K562 (cell line): ENCODE results near the gene FILIP1.

Source experiments
- CEBPG ChIP-seq, 3 experiments: fragments of 200-800 bp in 1 of 3; sonication (Bioruptor generic) in 1 of 3; sonication (generic) in 1 of 3; formaldehyde crosslinking in 1 of 3; IDR thresholded peaks in 2 of 3; conservative IDR thresholded peaks in 1 of 3; 2 replicates each; pipeline versions ENCODE4 v1.6.1 to v1.8.0; 2016 to 2022; ENCODE audit warnings: missing compliant biosample characterization in 2 of 3, missing genetic modification characterization in 2 of 3, mild to moderate bottlenecking in 1 of 3, missing genetic modification reagents in 1 of 3
- CTCF ChIP-seq, 3 experiments: IDR thresholded peaks in 2 of 3; conservative IDR thresholded peaks in 1 of 3; 2 replicates each; pipeline ENCODE4 v1.5.1; 2011 to 2012; ENCODE audit warnings: low read length in 3 of 3, mild to moderate bottlenecking in 3 of 3, control low read depth in 2 of 3, improper control_type of control experiment in 1 of 3, inconsistent platforms in 1 of 3, low read depth in 1 of 3, mixed read lengths in 1 of 3, moderate library complexity in 1 of 3; ENCODE audit not compliant: insufficient read depth in 2 of 3
- MAFG ChIP-seq: fragments of 450-650 bp; conservative IDR thresholded peaks from 2 replicates; pipeline ENCODE4 v1.6.1; 2016; ENCODE audit warnings: missing genetic modification characterization, missing compliant biosample characterization
- MAX ChIP-seq: sonication (generic); formaldehyde crosslinking; IDR thresholded peaks from 2 replicates; pipeline ENCODE4 v1.9.0; 2022; ENCODE audit warnings: mild to moderate bottlenecking, missing genetic modification reagents
- POLR2B ChIP-seq: fragments of 450-650 bp; IDR thresholded peaks from 2 replicates; pipeline ENCODE4 v1.6.1; 2018; ENCODE audit warnings: low read depth; ENCODE audit not compliant: partially characterized antibody
- POLR3A ChIP-seq: IDR thresholded peaks from 2 replicates; pipeline ENCODE4 v1.6.1; 2011; ENCODE audit warnings: borderline replicate concordance, mild to moderate bottlenecking, moderate library complexity; ENCODE audit not compliant: insufficient read length, insufficient read depth; ENCODE audit errors: extremely low read depth
- RAD21 ChIP-seq, 2 experiments: fragments of 250-450 bp in 1 of 2; fragments of 450-650 bp in 1 of 2; sonication (Bioruptor Pico) in 1 of 2; formaldehyde crosslinking in 1 of 2; IDR thresholded peaks in 1 of 2; conservative IDR thresholded peaks in 1 of 2; 2 replicates each; pipeline versions ENCODE4 v1.4.0 to v1.8.0; 2020 to 2022; ENCODE audit warnings: mild to moderate bottlenecking in 2 of 2, moderate library complexity in 1 of 2

GRCh38 chr6:75250552-75250951 lies 243.0 kb downstream of the FILIP1 start:
- TF ChIP-seq MAX (no peak), CEBPG (CRISPR knock-in tag; IDR thresholded peaks at IDR 0.05) (no peak), CEBPG (tag; conservative IDR thresholded peaks at IDR 0.05 in 1 of 2, IDR thresholded peaks at IDR 0.05 in 1 of 2) (no peak), RAD21 (CRISPR knock-in tag; conservative IDR thresholded peaks at IDR 0.05 in 1 of 2, IDR thresholded peaks at IDR 0.05 in 1 of 2) (no peak), MAFG (no peak), POLR3A (no peak), CTCF (IDR thresholded peaks at IDR 0.05 in 2 of 3, conservative IDR thresholded peaks at IDR 0.05 in 1 of 3; ENCODE audit: insufficient read depth in 2 of 3, low read depth in 1 of 3, low read length in 3 of 3) (no peak), POLR2B (no peak)
